ENCODE measurements around the gene PDS5B.
"Not testable (repeated sequence)": the region's sequence is repeated elsewhere in the genome, so short reads cannot be mapped to it uniquely, and the experiment has no call there.

PDS5B gene

DNA sequence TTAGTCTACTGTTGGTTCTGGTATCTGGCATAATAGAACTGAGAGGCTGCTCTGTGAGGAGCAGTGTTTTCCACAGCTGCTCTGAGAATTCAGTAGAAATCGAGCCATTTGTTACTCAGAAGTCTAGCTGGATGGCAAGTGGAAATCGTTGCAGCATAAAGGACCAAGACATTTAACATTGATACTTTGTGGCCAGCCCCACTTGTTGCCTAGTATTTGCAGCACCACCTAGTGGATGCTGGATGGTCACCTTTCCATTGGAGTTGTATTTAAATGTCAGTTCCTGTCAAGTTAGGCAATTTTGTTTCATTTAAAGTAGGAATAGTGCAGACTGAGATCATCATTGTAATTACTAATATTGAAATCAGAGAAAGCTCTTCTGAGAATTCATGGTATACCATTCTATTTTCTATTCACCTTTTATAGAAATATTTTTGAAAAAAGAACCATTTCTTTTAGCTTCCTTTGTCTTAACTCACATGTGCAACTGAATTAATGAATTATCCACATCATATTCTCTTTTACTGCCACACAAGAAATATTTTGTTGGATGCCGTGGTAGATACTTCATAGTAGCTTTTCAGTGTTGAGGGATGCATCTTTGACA, 64.6 kb downstream of the PDS5B start:
- DNase-seq (ENCODE audit: low spot score) = peak; percentile 61

DNA sequence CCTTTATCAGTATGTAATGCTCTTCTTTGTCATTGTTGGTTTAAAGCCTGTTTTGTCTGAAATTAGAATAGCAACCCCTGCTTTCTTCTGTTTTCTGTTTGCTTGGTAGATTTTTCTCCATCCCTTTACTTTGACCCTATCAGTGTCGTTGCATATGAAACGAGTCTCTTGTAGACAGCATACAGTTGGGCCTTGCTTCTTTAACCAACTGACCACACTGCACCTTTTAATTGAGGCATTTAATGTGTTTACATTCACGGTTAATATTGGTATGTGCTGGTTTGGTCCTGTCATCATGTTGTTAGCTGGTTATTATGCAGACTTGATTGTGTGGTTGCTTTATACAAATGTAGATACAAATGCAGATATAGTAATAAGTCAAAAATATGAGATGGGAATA, 71.1 kb downstream of the PDS5B start:
- no peak for DNase-seq (ENCODE audit: low spot score)

DNA sequence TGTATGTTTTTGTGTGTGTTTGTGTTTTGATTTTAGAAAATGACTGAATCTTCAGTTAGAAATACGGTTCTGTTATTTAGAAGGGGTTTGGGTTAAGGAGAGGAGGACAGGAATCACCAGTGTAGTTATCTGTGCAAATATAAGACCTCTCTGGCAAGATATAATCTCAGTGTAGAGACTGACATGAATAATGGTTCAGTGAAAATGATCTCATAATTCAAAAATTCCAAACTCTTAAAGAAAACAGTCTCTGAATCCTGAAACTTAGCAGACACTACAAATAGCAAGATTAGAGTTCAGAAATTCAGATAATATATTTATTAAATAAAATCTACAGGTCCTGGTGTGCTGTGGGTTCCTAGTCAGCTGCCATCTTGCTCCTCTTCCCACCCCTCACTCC, 73.5 kb downstream of the PDS5B start:
- no peak for DNase-seq (ENCODE audit: low spot score)

DNA sequence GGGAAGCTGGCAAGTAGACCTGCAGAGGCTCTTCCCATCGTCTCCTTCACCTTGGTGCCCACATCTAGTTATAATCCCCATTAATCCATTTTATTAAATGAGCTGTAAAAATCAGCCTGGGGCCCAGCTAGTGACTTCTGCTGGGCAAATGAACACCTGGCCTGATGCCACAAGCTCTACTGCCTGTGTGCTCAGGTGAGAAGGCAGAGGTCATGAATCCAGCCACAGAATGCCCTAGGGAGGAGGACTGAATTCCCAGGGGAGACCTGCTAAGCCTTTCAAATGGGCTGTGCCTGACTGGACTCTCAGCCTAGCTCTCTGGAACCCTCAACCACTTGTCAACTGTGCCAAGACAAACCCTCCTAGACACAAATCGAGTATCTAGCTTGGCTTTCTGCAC, 74.0 kb downstream of the PDS5B start:
- no peak for DNase-seq (ENCODE audit: low spot score)

DNA sequence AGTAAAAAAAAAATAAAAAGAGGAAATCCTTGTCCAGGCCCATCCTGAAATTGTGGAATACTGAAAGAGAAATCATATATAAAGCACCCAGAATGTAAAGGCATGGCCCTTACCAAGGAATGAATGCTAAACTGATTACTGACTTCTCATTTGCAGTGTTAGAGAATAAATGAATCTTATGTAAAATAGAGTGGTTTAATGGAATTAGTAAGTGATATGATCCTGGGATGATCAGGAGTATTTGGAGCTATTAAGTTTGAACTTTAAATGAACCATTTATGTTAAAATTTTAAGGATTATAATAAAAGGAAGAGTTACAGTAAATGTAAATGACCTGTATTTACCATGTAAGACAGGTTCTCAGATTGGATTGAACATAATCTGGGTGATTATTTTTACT, 75.4 kb downstream of the PDS5B start:
- DNase-seq (ENCODE audit: low spot score) = no peak

DNA sequence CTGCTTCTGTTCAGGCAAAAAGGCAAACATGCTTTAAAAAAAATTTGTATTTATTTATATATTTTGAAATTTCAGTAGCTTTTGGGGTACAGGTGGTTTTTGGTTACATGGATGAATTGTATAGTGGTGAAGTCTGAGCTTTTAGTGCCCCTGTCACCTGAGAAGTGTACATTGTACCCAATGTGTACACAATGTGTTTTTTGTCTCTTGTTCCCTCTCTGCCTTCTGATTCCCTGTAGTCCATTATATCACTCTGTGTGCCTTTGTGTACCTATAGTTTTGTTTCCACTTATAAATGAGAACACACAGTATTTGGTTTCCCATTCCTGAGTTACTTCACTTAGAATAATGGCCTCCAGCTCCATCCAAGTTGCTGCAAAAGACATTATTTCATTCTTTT, 77.4 kb downstream of the PDS5B start:
- no peak for DNase-seq (ENCODE audit: low spot score)

DNA sequence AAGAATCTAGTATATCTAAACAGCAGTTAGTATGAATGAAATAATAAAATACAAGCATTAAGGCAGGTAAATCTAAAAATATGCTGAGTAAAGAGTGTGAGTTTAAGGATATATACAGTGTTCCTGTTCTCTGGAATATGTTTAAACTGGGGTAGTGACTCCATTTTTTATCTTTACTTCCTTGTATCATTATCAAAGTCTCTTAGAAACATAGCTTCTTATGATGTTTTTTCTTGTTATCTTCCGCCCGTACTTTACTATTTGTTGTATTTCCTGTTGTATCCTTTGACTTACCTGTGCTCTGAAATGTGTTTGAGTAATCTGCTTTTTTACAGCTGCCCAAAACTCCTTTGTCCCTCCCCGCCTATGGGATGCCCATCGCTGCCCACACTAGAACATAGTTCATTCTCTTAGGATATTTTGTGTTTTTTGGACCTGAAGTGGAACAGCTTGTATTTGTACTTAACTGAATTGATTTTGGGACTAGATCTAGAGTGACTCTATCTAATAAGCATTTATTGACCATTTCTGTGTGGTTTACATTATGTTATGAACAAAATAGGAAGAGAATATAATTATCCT, 80.8 kb downstream of the PDS5B start:
- DNase-seq (ENCODE audit: low spot score) = no peak

DNA sequence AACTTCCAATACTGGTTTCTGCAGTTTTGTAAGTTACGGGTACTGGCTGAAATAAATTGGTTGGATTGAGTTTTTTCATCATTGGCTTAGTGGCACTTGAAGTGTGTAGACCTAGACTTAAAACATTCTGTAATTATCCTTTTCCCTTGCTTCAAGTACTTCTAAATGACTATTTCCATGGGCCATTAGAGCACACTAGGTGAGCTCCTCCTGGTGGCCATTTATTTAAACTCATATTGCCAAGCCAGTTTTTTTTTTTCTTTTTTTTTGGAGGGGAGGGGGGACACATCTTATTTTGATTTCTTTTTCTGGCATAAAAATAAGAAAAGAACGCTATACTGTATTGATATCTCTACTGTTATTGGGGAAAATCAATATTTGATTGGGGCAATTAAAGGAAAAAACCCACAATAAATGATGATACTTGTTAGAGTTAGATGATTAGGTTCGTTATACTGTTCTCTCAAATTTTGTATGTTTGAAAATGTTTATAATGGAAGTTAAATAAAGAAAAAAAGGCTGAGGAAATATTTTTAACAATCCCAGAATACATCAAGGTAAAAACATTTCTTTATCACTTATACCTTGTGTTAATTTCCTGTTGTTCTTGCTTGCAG, 82.9 kb downstream of the PDS5B start:
- DNase-seq (ENCODE audit: low spot score) = peak; percentile 37

DNA sequence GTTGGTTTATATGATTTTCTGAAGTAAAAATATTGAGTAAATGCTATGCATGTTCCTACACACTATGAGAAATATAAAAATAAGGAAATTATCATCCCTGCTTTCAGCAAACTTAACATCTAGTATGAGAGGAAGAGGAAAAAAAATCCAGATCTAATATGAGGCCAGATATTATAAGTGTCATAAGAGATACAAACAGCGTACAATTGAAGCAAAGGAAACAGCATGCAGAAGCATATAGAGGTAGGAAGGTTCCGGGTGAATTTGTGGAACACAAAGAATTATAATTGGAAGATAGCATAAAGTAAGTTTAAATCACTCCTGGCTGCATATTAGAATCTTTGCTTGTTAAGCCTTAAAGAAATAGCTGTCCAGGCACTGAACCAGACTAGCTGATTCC, 88.3 kb downstream of the PDS5B start:
- DNase-seq (ENCODE audit: low spot score) = no peak

DNA sequence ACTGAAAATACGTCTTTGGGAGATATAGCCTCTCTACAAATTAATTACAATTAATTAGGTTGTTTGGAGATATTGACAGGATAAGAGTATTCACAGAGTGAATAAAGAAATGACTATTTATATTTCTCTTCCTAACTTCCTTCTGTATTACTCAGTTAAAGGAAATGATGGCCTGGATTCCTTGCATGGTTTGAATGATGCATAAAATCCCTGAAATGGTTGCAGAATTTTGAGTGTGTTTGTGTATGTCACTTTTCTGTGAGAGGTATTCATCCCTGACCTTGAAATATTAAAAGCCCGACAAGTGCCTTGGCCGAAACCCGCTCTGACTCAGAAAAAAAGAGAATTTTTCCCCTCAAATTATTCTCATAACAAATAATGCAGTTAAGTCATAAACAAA, 90.0 kb downstream of the PDS5B start:
- no peak for DNase-seq (ENCODE audit: low spot score)

DNA sequence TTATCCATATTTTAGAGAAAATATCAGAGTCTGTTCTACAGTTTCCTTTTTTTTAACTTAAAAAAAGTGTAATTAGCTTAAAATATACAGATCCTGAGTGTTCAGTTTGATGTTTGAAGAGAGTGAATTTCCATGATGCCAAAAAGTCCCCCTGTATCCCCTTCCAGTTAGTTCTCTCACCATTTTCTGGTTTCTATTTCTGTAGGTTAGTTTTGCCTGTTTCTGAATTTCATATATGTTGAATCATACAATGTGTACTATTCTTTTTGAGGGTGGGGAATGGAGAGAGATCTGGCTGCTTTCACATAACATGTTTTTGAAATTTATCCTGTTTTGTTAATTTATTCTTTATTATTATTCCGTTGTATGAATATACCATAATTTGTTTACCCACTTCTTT, 95.9 kb downstream of the PDS5B start:
- DNase-seq (ENCODE audit: low spot score) = no peak

DNA sequence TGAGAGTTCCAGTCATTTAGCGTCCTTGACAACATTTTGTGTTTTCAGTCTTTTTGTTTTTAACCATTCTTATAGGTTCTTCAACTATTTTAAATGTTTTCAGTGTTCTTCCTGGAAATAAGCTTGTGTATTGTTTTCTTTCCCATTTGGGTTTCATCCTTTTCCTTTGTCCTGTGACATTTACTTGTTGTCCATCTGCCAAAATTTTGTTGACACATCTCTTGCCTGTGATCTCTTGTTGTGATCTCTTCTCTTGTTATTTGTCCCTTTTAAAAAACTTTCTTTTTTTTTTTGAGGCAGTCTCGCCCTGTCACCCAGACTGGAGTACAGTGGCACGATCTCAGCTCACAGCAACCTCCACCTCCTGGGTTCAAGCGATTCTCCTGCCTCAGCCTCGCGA, 96.5 kb downstream of the PDS5B start:
- DNase-seq (ENCODE audit: low spot score) = no peak

DNA sequence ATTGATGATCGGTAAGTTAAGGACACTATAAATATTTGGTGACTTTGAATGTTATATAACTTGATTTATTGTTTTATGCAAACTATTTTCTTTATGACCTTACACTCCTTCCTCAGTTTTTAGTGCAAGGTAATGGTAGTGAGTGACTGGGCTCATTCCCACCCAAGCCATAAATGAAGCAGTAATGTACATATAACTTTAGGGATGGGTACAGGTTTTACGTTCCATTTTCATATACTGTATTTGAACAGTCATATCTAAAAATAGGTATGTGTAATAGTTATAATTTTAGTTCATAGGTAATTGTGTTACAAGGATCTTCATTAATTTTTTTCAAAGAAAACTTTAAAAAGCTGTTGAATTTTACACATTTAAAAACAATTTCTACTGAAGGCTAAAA, 101.0 kb downstream of the PDS5B start:
- no peak for DNase-seq (ENCODE audit: low spot score)

DNA sequence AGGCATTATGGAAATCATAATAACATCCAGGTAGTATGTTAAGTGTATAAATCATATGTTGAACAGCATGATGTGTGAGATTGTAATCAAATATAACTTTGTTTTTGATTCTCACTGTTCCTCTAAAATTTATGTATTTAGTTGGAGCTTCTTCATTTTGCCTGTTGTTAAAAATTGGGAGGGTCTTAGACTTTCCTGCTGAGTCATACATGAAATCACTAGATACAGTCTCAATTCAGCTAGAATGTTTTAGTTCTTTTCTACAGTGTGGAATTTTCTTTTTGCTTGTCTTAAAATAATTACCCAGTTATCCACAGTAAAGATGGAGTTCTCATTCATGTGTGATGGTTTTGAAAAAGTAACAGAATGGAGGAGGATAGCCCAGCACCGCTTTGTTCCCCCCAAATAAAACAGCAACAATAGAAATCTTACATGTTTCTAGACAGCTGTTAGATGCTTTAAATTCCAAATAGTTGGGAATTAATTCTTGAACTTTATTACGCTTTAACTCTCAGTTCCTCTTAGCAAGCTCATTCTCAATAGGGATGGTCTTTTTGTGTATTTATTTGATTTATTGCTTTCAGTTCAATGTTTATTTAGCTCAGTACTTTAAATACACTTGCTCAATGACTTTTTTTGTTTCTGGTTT, 109.5 kb downstream of the PDS5B start:
- DNase-seq (ENCODE audit: low spot score) = no peak

DNA sequence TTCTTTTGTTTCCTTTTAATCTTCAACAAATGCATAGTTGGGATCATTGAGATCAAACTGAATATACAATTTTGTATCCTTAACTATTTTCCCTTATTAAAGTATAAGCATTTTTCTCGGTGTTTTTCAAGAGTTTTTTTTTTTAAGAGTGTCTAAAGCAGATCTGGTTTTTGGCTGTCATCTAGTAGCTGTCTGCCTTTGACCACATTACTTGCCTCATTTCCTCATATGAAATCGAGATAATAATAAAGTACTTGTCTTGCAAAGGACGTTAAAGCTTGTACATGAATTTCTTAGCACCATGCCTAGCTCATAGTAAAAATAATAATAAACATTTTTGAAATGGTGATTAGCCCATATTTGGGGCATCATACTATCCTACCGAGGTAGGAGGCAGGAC, 121.2 kb downstream of the PDS5B start:
- no peak for DNase-seq (ENCODE audit: low spot score)

DNA sequence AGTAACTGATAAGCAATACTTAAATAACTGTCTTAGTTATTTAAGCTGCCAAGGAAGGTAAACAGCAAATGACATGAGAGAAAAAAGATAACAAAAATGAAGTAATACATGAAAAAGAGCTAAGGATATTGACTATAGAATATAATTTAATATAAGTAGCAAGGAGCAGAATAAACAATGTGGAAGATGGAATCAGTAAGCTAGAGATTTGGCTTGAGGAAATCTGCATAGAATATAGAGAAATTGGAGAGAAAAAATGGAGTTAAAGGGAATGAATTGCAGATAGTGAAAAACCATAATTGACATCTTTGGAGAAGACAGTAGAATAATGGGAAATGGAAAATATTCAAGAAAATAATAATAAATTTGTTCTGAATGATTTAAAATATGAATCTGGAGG, 127.1 kb downstream of the PDS5B start:
- DNase-seq (ENCODE audit: low spot score) = no peak

DNA sequence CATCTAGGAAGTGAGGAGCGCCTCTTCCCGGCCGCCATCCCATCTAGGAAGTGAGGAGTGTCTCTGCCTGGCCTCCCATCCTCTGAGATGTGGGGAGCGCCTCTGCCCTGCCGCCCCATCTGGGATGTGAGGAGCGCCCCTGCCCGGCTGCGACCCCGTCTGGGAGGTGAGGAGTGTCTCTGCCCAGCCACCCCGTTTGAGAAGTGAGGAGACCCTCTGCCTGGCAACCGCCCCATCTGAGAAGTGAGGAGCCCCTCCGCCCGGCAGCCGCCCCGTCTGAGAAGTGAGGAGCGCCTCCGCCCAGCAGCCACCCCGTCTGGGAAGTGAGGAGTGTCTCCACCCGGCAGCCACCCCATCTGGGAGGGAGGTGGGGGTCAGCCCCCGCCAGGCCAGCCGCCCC, 129.9 kb downstream of the PDS5B start:
- not testable (repeated sequence) for DNase-seq (ENCODE audit: low spot score)

DNA sequence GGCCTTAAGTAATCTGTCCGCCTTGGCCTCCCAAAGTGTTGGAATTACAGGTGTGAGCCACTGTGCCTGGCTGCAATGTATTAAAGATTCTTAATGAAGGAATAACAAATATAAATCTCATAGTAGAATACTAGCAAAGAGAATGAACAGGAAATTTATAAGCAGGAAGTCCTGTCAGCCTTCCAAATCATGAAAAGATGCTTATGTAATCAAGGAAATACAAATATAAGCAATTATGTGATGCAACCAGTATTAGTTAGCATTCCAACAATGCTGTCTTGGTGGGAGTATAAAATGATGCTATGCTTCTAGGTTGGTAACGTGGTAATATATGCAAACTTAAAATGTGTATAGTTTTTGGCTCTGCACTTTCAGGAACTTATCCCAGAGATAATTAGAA, 133.8 kb downstream of the PDS5B start:
- no peak for DNase-seq (ENCODE audit: low spot score)

DNA sequence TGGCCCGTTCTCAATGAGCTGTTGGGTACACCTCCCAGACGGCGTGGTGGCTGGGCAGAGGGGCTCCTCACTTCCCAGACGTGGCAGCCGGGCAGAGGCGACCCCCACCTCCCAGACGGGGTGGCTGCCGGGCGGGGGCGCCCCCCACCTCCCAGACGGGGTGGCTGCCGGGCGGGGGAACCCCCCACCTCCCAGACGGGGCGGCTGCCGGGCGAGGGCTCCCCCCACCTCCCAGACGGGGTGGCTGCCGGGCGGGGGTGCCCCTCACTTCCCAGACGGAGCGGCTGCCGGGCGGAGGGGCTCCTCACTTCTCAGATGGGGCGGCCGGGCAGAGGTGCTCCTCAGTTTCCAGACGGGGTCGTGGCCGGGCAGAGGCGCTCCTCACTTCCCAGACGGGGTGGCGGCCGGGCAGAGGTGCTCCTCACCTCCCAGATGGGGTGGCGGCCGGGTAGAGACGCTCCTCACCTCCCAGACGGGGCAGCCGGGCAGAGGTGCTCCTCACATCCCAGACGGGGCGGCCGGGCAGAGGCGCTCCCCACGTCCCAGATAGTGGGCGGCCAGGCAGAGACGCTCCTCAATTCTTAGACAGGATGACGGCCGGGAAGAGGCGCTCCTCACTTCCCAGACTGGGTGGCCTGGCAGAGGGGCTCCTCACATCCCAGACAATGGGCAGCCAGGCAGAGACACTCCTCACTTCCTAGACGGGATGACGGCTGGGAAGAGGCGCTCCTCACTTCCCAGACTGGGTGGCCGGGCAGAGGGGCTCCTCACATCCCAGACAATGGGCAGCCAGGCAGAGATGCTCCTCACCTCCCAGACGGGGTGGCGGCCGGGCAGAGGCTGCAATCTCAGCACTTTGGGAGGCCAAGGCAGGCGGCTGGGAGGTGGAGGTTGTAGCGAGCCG, 135.1 kb downstream of the PDS5B start:
- DNase-seq (ENCODE audit: low spot score) = not testable (repeated sequence)

DNA sequence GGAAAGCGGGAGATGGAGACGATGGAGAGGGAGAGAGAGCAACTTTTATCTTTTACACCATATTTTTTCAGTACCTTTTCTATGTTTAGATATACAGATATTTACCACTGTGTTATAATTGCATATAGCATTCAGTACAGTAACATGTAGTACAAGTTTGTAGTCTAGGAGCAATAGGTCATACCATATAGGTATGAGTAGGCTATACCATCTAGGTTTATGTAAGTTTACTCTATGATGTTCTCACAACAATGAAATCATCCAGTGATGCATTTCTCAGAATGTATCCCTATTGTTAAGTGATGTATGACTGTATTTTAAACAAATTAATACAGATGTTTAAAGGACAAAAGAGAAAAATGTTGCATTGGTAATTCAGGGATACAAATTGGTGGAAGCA, 136.1 kb downstream of the PDS5B start:
- DNase-seq (ENCODE audit: low spot score) = no peak

DNA sequence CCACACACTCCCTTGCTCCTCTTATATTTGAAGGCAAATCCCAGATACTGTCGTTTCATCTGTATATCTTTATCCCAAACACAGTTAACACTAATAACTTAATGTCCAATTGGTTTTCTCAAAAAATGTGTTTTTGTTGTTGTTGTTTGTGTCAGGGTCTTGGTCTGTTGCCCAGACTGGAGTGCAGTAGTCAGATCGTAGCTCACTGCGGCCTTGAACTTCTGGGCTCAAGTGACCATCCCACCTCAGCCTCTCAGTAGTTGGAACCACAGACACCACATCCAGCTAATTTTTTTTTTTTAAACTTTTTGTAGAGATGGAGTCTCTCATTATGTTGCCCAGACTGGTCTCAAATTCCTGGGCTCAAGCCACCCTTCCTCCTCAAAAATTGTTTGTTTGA, 137.7 kb downstream of the PDS5B start:
- DNase-seq (ENCODE audit: low spot score) = no peak

DNA sequence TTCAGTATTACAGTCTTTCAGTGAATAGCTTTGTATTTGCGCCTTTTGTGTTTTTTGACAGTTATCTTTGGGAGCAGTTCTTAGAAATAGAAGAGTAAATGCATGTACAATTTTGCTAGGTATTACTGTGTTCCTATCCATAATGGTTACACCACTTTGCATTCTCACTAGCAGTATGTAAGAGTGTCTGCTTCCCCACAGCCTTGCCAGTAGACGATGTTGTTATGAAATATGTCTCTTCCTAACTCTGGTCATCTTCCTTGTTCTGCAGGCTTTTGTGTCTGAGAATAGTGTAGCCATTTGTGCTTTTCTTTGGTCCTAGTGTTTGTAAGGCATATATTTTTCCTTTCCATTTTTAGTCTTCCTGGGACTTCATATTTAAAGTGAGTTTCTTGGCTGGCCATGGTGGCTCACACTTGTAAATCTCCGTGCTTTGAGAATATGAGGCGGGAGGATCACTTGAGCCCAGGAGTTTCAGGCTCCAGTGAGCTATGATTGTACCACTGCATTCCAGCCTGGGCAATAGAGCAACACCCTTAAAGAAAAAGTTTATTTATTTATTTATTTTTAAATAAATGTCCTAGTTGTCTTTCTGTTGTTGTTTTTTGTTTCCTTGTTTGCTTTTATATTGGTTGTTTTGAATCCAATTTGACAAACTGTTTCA, 140.3 kb downstream of the PDS5B start:
- no peak for DNase-seq (ENCODE audit: low spot score)

Measured in iPS-NIHi11 (cell line).